OCI-LY3 (cell line): ENCODE results near the gene SOX5.

ENCODE experiments used
- CTCF ChIP-seq: fragments of 200-600, 300-600 bp; sonication (generic); IDR thresholded peaks from 2 replicates; pipeline ENCODE4 v1.5.1; 2014; ENCODE audit warnings: antibody characterized with exemption, low read length, low read depth
- EZH2phosphoT487 ChIP-seq: fragments of 200-600 bp; shearing (Covaris generic); IDR thresholded peaks from 2 replicates; pipeline ENCODE4 v1.6.1; 2018; ENCODE audit warnings: antibody characterized with exemption, mixed run types, low read depth

GRCh38 chr12:23634344-23634743 lies 315.1 kb downstream of the SOX5 start:
- no peak for TF ChIP-seq CTCF
- no peak for TF ChIP-seq EZH2phosphoT487
